RWPE1 (cell line): Measurements from ENCODE around the gene SYT14.
"Not testable (repeated sequence)": the region's sequence is repeated elsewhere in the genome, so short reads cannot be mapped to it uniquely, and the experiment has no call there.

Experiments used
- CTCF ChIA-PET: fragments of 350-600 bp; sonication (Branson Sonifier 250); formaldehyde crosslinking; extraction: SDS; loops from one replicate; lab custom pipeline; 2021; lab: Yijun Ruan, JAX
- POLR2A ChIA-PET: fragments of 400-600 bp; formaldehyde crosslinking; extraction: SDS; loops from one replicate; lab custom pipeline; 2020; ENCODE audit warnings: antibody characterized with exemption; ENCODE audit not compliant: low non-redundant PET; lab: Yijun Ruan, JAX
- DNase-seq: peaks from one replicate; pipeline ENCODE4 v3.0.0; 2012; ENCODE audit warnings: low spot score
- H3K27ac ChIP-seq: fragments of 450-650 bp; 2 replicates; pipeline ENCODE4 v1.5.1; 2017
- CTCF ChIP-seq: fragments of 450-650 bp; conservative IDR thresholded peaks from 2 replicates; pipeline ENCODE4 v1.5.1; 2017; ENCODE audit warnings: low read depth, mild to moderate bottlenecking

Gene SYT14

DNA sequence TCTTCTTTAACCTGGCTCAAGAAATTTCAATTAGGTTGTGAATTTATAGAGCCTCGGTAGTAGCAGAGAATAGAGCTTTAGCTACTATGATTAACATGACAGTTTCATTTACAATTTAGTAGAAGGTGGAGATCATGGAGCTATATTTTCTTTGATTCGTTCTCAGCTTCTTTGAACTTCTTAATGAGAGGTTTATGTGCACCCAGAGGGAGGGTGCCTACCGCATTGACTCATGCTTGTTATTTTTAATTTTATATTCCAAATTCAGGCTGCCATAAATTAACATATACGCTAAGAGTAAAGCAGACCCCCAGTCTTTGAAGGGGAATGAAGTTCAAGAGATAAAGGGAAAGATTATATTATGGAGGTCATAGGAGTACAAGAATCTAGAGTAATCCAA, 24.4 kb downstream of the SYT14 start:
- no peak overlapping the region for H3K27ac ChIP-seq
- CTCF ChIA-PET = no interaction called here
- POLR2A ChIA-PET = no interaction called here
- no peak for DNase-seq
- no peak for TF ChIP-seq CTCF

DNA sequence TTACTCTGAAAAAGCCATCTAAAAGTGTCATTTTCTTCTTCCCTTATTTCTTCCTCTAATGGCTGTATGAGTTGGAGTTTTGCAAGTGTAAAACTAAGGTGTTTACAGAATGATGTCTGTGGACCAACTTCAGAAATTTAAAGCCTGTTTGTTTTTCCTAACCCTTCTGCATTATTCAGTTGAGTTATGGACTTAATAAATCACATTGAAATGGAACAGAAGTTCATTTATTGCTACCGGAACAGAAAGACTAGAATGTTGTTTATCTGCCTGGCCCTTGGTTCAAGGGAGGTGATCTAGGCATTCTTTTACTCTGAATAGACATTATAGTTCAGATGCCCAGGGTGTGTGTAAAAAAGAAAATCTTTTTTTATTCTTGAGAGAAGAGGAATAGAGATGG, 24.8 kb downstream of the SYT14 start:
- no peak overlapping the region for H3K27ac ChIP-seq
- DNase-seq = no peak
- ChIA-PET CTCF (no interaction called here), POLR2A (no interaction called here)
- no peak for TF ChIP-seq CTCF

- H3K27ac ChIP-seq = no peak overlapping the region
- no peak for DNase-seq
- ChIA-PET POLR2A (no interaction called here), CTCF (no interaction called here)
- no peak for TF ChIP-seq CTCF
These were observed 28.0 kb downstream of the SYT14 start for GRCh38 chr1:209965996-209966395.

DNA sequence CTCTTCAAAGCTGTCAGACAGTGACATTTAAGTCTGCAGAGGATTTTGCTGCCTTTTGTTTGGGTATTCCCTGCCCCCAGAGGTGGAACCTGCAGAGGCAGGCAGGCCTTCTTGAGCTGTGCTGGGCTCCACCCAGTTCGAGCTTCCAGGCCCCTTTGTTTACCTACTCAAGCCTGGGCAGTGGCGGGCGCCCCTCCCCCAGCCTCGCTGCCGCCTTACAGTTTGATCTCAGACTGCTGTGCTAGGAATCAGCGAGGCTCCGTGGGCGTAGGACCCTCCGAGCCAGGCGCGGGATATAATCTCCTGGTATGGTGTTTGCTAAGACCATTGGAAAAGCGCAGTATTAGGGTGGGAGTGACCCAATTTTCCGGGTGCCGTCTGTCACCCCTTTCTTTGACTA, 40.7 kb downstream of the SYT14 start:
- DNase-seq, CTCF ChIA-PET, POLR2A ChIA-PET, H3K27ac ChIP-seq: not testable (repeated sequence)

DNA sequence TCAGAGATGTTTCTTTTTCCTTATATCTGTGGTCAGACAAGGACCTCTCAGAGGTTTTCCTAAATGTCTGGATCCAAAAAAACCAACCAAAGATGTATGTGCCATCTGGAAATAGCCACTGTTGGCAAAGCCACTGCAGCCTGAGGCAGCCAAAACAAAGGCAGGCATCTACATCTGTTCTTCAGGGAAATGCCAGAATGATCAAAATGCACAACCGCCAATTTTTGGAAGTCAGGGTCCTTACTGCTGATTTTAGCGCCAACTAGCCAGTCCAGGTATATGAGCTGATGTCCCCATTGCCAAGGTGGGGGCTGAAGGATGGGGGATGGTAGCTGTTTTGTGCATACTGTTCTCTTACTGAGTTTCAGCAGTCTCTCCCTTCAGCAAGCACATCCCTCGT, 45.9 kb downstream of the SYT14 start:
- CTCF ChIA-PET = interaction anchor here (2.3 kb wide), 1 partner anchor 124 kb away, joined by 5 read pairs; no protein-coding TSS in a partner anchor

GRCh38 chr1:209985002-209985401, 47.0 kb downstream of the SYT14 start:
- no peak for TF ChIP-seq CTCF
- POLR2A ChIA-PET = no interaction called here
- CTCF ChIA-PET = interaction anchor here (0.5 to 2.3 kb wide), 3 partner anchors 125 to 298 kb away, joined by 3 to 5 read pairs (median 3); no protein-coding TSS in a partner anchor
- DNase-seq = no peak
- no peak overlapping the region for H3K27ac ChIP-seq

More for the DNA sequence above, 45.9 kb downstream of the SYT14 start:
- H3K27ac ChIP-seq = no peak overlapping the region
- POLR2A ChIA-PET = no interaction called here
- no peak for TF ChIP-seq CTCF
- DNase-seq = no peak

GRCh38 chr1:209988706-209989105, 50.7 kb downstream of the SYT14 start:
- no peak for DNase-seq
- CTCF ChIA-PET = interaction anchor here (1.5 to 3.2 kb wide), 2 partner anchors 129 to 133 kb away, joined by 4 to 26 read pairs; no protein-coding TSS in a partner anchor
- no peak for TF ChIP-seq CTCF
- POLR2A ChIA-PET = no interaction called here
- no peak overlapping the region for H3K27ac ChIP-seq
